Vagina (tissue), 2 donors: ENCODE measurements around the gene CELF4. TPM values are rescaled to one million over a fixed set of nuclear protein-coding genes. Genes with fewer than 3 reads are reported as not detected.

Experiments used
- DNase-seq, 2 donors: peaks; one replicate each; pipeline ENCODE4 v3.0.0-alpha.2; 2017; ENCODE audit errors: extremely low spot score in 2 of 2
- H3K27ac ChIP-seq: fragments of 200-600 bp; sonication (generic); one replicate; pipeline ENCODE4 v1.5.1; 2019
- H3K27me3 ChIP-seq: fragments of 200-600 bp; sonication (generic); one replicate; pipeline ENCODE4 v1.5.1; 2019
- H3K36me3 ChIP-seq, 2 donors: fragments of 200-600 bp; sonication (generic); one replicate each; pipeline ENCODE4 v1.5.1; 2017 to 2019
- H3K4me1 ChIP-seq: fragments of 200-600 bp; sonication (generic); one replicate; pipeline ENCODE4 v1.5.1; 2019
- H3K4me3 ChIP-seq, 2 donors: fragments of 200-600 bp; sonication (generic); 1 replicate in 1 of 2; 2 replicates in 1 of 2; pipeline ENCODE4 v1.5.1; 2016 to 2019
- H3K9me3 ChIP-seq: fragments of 200-600 bp; sonication (generic); one replicate; pipeline ENCODE4 v1.5.1; 2019
- CTCF ChIP-seq, 3 experiments: fragments of 450-650 bp in 2 of 3; fragments of 200-600 bp in 1 of 3; sonication (generic) in 1 of 3; IDR thresholded peaks; one replicate each; pipeline ENCODE4 v1.5.1; 2017 to 2019; ENCODE audit warnings: antibody characterized with exemption in 3 of 3, mild to moderate bottlenecking in 2 of 3, moderate library complexity in 2 of 3
- POLR2A ChIP-seq, 2 donors: fragments of 450-650 bp; IDR thresholded peaks; one replicate each; pipeline ENCODE4 v1.6.1; 2017; ENCODE audit warnings: antibody characterized with exemption in 2 of 2, mild to moderate bottlenecking in 2 of 2, moderate library complexity in 2 of 2
- POLR2AphosphoS5 ChIP-seq, 2 donors: sonication (generic); formaldehyde crosslinking; IDR thresholded peaks; one replicate each; pipeline ENCODE4 v1.9.0; 2017; ENCODE audit warnings: antibody characterized with exemption in 2 of 2, mild to moderate bottlenecking in 2 of 2, low read depth in 1 of 2; ENCODE audit not compliant: insufficient read depth in 1 of 2
- intact Hi-C: fragments of 100-400 bp; cut with DNase I; formaldehyde crosslinking; loops from one replicate; pipeline ENCODE4 v1.15.1; 2023
- total RNA-seq: library from RNA; depleted of rRNA; stranded (reverse); fragments of >200 nt; gene quantifications from one replicate; pipeline ENCODE4 v1.2.3, GENCODE V29; 2016

Gene CELF4
- total RNA-seq, 1 donor from 2014 or later: 2.2 TPM

GRCh38 chr18:37553633-37554398, 11.8 kb downstream of the CELF4 start:
- H3K4me1 ChIP-seq: no peaks in the 10 kb centered on the region
- intact Hi-C loops: no loop called here
- no peaks in the 10 kb centered on the region for H3K27me3 ChIP-seq

GRCh38 chr18:37552286-37552685, 13.3 kb downstream of the CELF4 start:
- intact Hi-C loops: no loop called here
- no peak overlapping the region for H3K27ac ChIP-seq
- no peak overlapping the region for H3K4me3 ChIP-seq
- H3K27me3 ChIP-seq: no peaks in the 10 kb centered on the region
- no peaks in the 10 kb centered on the region for H3K4me1 ChIP-seq
- TF ChIP-seq CTCF (IDR thresholded peaks at IDR 0.05) (no peak), POLR2A (IDR thresholded peaks at IDR 0.05) (no peak), POLR2AphosphoS5 (IDR thresholded peaks at IDR 0.05; ENCODE audit: insufficient read depth in 1 of 2, low read depth in 1 of 2) (no peak)
- no peaks in the 10 kb centered on the region for H3K9me3 ChIP-seq
- no peaks in the 10 kb centered on the region for H3K36me3 ChIP-seq
- DNase-seq: no peak

More at GRCh38 chr18:37553633-37554398, 11.8 kb downstream of the CELF4 start:
- Histone ChIP-seq H3K27ac (no peak overlapping the region), H3K36me3 (no peaks in the 10 kb centered on the region), H3K9me3 (no peaks in the 10 kb centered on the region), H3K4me3 (no peak overlapping the region)
- no peak for DNase-seq
- TF ChIP-seq CTCF (IDR thresholded peaks at IDR 0.05) (no peak), POLR2AphosphoS5 (IDR thresholded peaks at IDR 0.05; ENCODE audit: insufficient read depth in 1 of 2, low read depth in 1 of 2) (no peak), POLR2A (IDR thresholded peaks at IDR 0.05) (no peak)

GRCh38 chr18:37551846-37552245, 13.8 kb downstream of the CELF4 start:
- Histone ChIP-seq H3K27me3 (no peaks in the 10 kb centered on the region), H3K27ac (no peak overlapping the region), H3K9me3 (no peaks in the 10 kb centered on the region), H3K4me3 (no peak overlapping the region), H3K4me1 (no peaks in the 10 kb centered on the region), H3K36me3 (no peaks in the 10 kb centered on the region)
- no peak for DNase-seq
- intact Hi-C loops: no loop called here
- TF ChIP-seq POLR2AphosphoS5 (IDR thresholded peaks at IDR 0.05; ENCODE audit: insufficient read depth in 1 of 2, low read depth in 1 of 2): no peak
- no peak for TF ChIP-seq POLR2A (IDR thresholded peaks at IDR 0.05)
- no peak for TF ChIP-seq CTCF (IDR thresholded peaks at IDR 0.05)

GRCh38 chr18:37551249-37551648, 14.3 kb downstream of the CELF4 start:
- Histone ChIP-seq H3K4me1 (no peaks in the 10 kb centered on the region), H3K27me3 (no peaks in the 10 kb centered on the region), H3K9me3 (no peaks in the 10 kb centered on the region), H3K27ac (no peak overlapping the region), H3K4me3 (no peak overlapping the region), H3K36me3 (no peaks in the 10 kb centered on the region)
- DNase-seq: no peak
- TF ChIP-seq CTCF (IDR thresholded peaks at IDR 0.05): no peak
- no peak for TF ChIP-seq POLR2AphosphoS5 (IDR thresholded peaks at IDR 0.05; ENCODE audit: insufficient read depth in 1 of 2, low read depth in 1 of 2)
- TF ChIP-seq POLR2A (IDR thresholded peaks at IDR 0.05): no peak
- intact Hi-C loops: no loop called here

GRCh38 chr18:37550118-37550875, 15.3 kb downstream of the CELF4 start:
- TF ChIP-seq POLR2AphosphoS5 (IDR thresholded peaks at IDR 0.05; ENCODE audit: insufficient read depth in 1 of 2, low read depth in 1 of 2) (no peak), CTCF (IDR thresholded peaks at IDR 0.05) (no peak), POLR2A (IDR thresholded peaks at IDR 0.05) (no peak)
- H3K4me1 ChIP-seq: no peaks in the 10 kb centered on the region
- intact Hi-C loops: no loop called here

More at GRCh38 chr18:37550118-37550875, 15.3 kb downstream of the CELF4 start:
- H3K36me3 ChIP-seq: no peaks in the 10 kb centered on the region
- H3K9me3 ChIP-seq: no peaks in the 10 kb centered on the region
- DNase-seq: no peak
- H3K27me3 ChIP-seq: no peaks in the 10 kb centered on the region
- H3K4me3 ChIP-seq: no peak overlapping the region
- H3K27ac ChIP-seq: no peak overlapping the region
